Upper lobe of right lung (tissue), 1 donor: ENCODE results near the gene DUOXA2. TPM values are rescaled to one million over a fixed set of nuclear protein-coding genes. Genes with fewer than 3 reads are reported as not detected.
A peak's percentile ranks its signal among the peaks of the same experiment; 100 is the strongest.

ENCODE experiments used
- ATAC-seq: fragments of 200-7000 bp; cut with Tn5 transposase; one replicate; pipeline ENCODE4 v1.9.1; 2020; ENCODE audit warnings: mild to moderate bottlenecking, moderate library complexity
- DNase-seq: peaks from one replicate; pipeline ENCODE4 v3.0.0-alpha.2; 2020
- H3K27ac ChIP-seq: fragments of 200-600 bp; one replicate; pipeline ENCODE4 v1.8.0; 2022
- H3K27me3 ChIP-seq: fragments of 200-600 bp; one replicate; pipeline ENCODE4 v1.8.0; 2022; ENCODE audit warnings: mild to moderate bottlenecking
- H3K36me3 ChIP-seq: fragments of 200-600 bp; one replicate; pipeline ENCODE4 v1.8.0; 2022
- H3K4me1 ChIP-seq: fragments of 200-600 bp; one replicate; pipeline ENCODE4 v1.8.0; 2022
- H3K4me3 ChIP-seq: fragments of 200-600 bp; one replicate; pipeline ENCODE4 v1.8.0; 2022; ENCODE audit warnings: mild to moderate bottlenecking
- H3K9me3 ChIP-seq: fragments of 200-600 bp; one replicate; pipeline ENCODE4 v1.8.0; 2022
- intact Hi-C: fragments of 100-400 bp; cut with DNase I; formaldehyde crosslinking; loops from one replicate; pipeline ENCODE4 v1.11.0; 2022
- total RNA-seq: library from RNA; stranded (reverse); fragmentation: NEBNext Ultra II Directional; extraction: Animal tissue kit (Norgen Biotek cat#: 25700); gene quantifications from one replicate; pipeline ENCODE4 v1.2.1, GENCODE V29; 2021
- TF ChIP-seq, protein P1 (sequence below): fragments of 200-600 bp; IDR thresholded peaks from one replicate; pipeline ENCODE4 v1.8.0; 2022; ENCODE audit warnings: antibody characterized with exemption
- donor health status: DM: no; HTN: yes; CAD: no; lungs with severe emphysema.

DUOXA2 gene
- total RNA-seq, 1 donor from 2014 or later = not detected

DNA sequence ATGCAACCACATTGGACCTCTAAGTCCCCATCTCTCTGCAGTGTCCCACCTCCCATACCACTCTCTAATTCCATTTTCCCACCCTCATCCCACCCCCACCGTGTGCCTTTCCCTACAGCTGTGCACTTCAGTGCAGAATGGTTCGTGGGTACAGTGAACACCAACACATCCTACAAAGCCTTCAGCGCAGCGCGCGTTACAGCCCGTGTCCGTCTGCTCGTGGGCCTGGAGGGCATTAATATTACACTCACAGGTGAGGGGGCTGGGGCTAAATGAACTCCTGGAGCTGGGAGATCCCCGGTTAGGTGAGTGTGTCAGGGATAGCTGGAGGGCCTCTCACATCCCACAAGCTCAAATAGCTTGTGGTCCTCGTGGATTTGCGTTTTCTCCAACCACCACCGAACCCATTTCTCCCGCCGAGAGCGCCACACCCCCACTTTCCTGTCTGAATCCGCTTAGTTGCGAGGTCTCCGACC lies 1.9 kb downstream of the DUOXA2 start:
- Histone ChIP-seq H3K27ac (no peak overlapping the region), H3K36me3 (no peaks in the 10 kb centered on the region), H3K4me3 (no peak overlapping the region), H3K4me1 (peaks cover 28% of the 10 kb centered on the region), H3K9me3 (no peaks in the 10 kb centered on the region), H3K27me3 (peaks cover 66% of the 10 kb centered on the region)
- DNase-seq (peak; percentile 47), ATAC-seq (no peak)
- intact Hi-C loops = no loop called here
- TF ChIP-seq, protein P1, sequence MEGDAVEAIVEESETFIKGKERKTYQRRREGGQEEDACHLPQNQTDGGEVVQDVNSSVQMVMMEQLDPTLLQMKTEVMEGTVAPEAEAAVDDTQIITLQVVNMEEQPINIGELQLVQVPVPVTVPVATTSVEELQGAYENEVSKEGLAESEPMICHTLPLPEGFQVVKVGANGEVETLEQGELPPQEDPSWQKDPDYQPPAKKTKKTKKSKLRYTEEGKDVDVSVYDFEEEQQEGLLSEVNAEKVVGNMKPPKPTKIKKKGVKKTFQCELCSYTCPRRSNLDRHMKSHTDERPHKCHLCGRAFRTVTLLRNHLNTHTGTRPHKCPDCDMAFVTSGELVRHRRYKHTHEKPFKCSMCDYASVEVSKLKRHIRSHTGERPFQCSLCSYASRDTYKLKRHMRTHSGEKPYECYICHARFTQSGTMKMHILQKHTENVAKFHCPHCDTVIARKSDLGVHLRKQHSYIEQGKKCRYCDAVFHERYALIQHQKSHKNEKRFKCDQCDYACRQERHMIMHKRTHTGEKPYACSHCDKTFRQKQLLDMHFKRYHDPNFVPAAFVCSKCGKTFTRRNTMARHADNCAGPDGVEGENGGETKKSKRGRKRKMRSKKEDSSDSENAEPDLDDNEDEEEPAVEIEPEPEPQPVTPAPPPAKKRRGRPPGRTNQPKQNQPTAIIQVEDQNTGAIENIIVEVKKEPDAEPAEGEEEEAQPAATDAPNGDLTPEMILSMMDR = no peak

GRCh38 chr15:45116482-45117307 lies 2.6 kb downstream of the DUOXA2 start:
- Histone ChIP-seq H3K27me3 (peaks cover 61% of the 10 kb centered on the region), H3K27ac (no peak overlapping the region), H3K9me3 (no peaks in the 10 kb centered on the region), H3K36me3 (no peaks in the 10 kb centered on the region), H3K4me1 (peaks cover 28% of the 10 kb centered on the region), H3K4me3 (no peak overlapping the region)
- DNase-seq = peak; percentile 63
- ATAC-seq = no peak
- intact Hi-C loops = no loop called here
- TF ChIP-seq, protein P1 = no peak

DNA sequence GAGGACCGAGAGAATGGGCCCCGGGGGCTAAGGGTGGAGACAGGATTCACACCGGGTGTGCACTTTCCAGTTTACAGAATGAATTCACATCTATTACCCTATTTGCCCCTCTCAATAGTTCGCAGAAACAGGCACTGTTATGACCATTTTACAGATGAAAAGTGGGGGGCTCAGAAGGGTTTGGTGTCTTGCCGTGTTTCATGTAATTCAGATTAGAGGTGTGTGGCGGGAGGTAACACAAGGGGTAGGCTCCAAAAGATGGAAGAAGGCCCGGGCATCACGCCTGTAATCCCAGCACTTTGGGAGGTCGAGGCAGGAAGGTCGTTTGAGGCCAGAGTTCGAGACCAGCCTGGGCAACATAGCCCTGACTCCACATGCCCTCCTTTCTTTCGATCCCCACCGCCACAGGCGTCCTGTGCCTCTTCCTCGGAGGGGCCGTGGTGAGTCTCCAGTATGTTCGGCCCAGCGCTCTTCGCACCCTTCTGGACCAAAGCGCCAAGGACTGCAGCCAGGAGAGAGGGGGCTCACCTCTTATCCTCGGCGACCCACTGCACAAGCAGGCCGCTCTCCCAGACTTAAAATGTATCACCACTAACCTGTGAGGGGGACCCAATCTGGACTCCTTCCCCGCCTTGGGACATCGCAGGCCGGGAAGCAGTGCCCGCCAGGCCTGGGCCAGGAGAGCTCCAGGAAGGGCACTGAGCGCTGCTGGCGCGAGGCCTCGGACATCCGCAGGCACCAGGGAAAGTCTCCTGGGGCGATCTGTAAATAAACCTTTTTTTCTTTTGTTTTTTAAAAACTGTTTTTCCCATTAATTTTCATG lies 3.4 kb downstream of the DUOXA2 start:
- H3K9me3 ChIP-seq = no peaks in the 10 kb centered on the region
- DNase-seq (peak; percentile 56), ATAC-seq (no peak)
- peak overlapping the region; percentile 23 for H3K4me3 ChIP-seq
- peaks cover 53% of the 10 kb centered on the region for H3K27me3 ChIP-seq
- TF ChIP-seq, protein P1 = no peak
- peaks cover 22% of the 10 kb centered on the region for H3K4me1 ChIP-seq
- H3K36me3 ChIP-seq = no peaks in the 10 kb centered on the region
- intact Hi-C loops = no loop called here
- H3K27ac ChIP-seq = no peak overlapping the region

DNA sequence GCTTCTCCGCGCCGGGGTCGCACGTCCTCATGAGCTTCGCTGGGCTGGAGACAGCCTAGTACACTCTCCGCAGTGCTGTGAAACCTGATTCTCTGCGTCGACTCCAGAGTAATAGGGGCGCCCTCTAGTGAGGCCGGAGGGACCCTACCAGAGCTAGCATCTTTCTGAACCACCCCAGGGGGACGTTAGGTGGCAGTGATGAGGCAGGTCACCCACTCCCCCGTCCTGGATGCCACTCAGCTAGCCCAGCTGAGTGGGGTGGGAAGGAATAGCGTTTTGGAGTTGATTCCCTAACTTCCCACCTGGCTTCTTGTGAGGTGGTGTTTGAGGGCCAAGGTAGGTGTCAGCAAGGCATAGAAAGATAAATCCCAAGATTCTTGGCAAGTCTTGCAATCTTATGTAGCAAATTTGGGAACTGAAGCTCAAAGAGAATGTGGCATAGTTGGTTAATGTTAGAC lies 4.0 kb downstream of the DUOXA2 start:
- H3K27ac ChIP-seq = no peak overlapping the region
- no peaks in the 10 kb centered on the region for H3K9me3 ChIP-seq
- peak; percentile 85 for DNase-seq
- ATAC-seq = peak; percentile 92
- peaks cover 47% of the 10 kb centered on the region for H3K27me3 ChIP-seq
- H3K4me1 ChIP-seq = peaks cover 17% of the 10 kb centered on the region
- intact Hi-C loops = no loop called here
- H3K4me3 ChIP-seq = peak overlapping the region; percentile 23
- TF ChIP-seq, protein P1 = peak; percentile 98
- H3K36me3 ChIP-seq = no peaks in the 10 kb centered on the region

GRCh38 chr15:45118996-45119395 lies 4.9 kb downstream of the DUOXA2 start:
- intact Hi-C loops = no loop called here
- peaks cover 21% of the 10 kb centered on the region for H3K4me1 ChIP-seq
- no peaks in the 10 kb centered on the region for H3K36me3 ChIP-seq
- H3K27ac ChIP-seq = no peak overlapping the region
- no peak for ATAC-seq
- peaks cover 42% of the 10 kb centered on the region for H3K27me3 ChIP-seq
- peak; percentile 38 for DNase-seq
- no peak overlapping the region for H3K4me3 ChIP-seq
- H3K9me3 ChIP-seq = no peaks in the 10 kb centered on the region
- TF ChIP-seq, protein P1 = no peak
